A673 (cell line): Measurements from ENCODE around the gene CMIP.

Experiments
- CTCF ChIP-seq: fragments of 300-800, 200-600 bp; sonication (generic); conservative IDR thresholded peaks from 2 replicates; pipeline ENCODE4 v1.5.1; 2017; ENCODE audit warnings: low read depth, mild to moderate bottlenecking, antibody characterized with exemption, low read length, moderate library complexity, mixed read lengths
- EZH2 ChIP-seq: fragments of 200-600 bp; sonication (generic); IDR thresholded peaks from 2 replicates; pipeline ENCODE4 v1.6.1; 2017; ENCODE audit warnings: borderline replicate concordance, low read depth, mild to moderate bottlenecking, mixed read lengths, antibody characterized with exemption, low read length; ENCODE audit not compliant: poor library complexity, severe bottlenecking

GRCh38 chr16:81403601-81404391, 40.8 kb upstream of the CMIP start:
- TF ChIP-seq CTCF (peak; percentile 94), EZH2 (no peak)
